Hepatocyte (in vitro differentiated cells): ENCODE results near the gene RSKR.

Experiments used
- CTCF ChIP-seq: fragments of 200-600 bp; sonication (generic); IDR thresholded peaks from 2 replicates; pipeline ENCODE4 v1.5.1; 2016; ENCODE audit warnings: antibody characterized with exemption, mild to moderate bottlenecking; ENCODE audit not compliant: poor library complexity
- EZH2 ChIP-seq: fragments of 200-600 bp; sonication (generic); IDR thresholded peaks from 2 replicates; pipeline ENCODE4 v1.6.1; 2016; ENCODE audit warnings: antibody characterized with exemption, mild to moderate bottlenecking, borderline replicate concordance

- TF ChIP-seq CTCF (no peak), EZH2 (no peak)
Observed at GRCh38 chr17:28612531-28612930, 1.5 kb downstream of the RSKR start.
